Measurements from ENCODE around the gene PIGQ.

PIGQ gene

GRCh38 chr16:568401-569258 is 1.1 kb upstream of the PIGQ start:
- ATAC-seq = no peak
- no peak for TF ChIP-seq TSHZ2 (CRISPR knock-in tag; IDR thresholded peaks at IDR 0.05)
- no peak for TF ChIP-seq ARNTL (CRISPR knock-in tag; IDR thresholded peaks at IDR 0.05; ENCODE audit: borderline replicate concordance, low read depth)
- TF ChIP-seq ESRRG (CRISPR knock-in tag; IDR thresholded peaks at IDR 0.05) = no peak
- no peak for TF ChIP-seq ZFP30 (CRISPR knock-in tag; IDR thresholded peaks at IDR 0.05)
- TF ChIP-seq SNAI2 (CRISPR knock-in tag; IDR thresholded peaks at IDR 0.05) = no peak
- TF ChIP-seq PATZ1 (CRISPR knock-in tag; IDR thresholded peaks at IDR 0.05; ENCODE audit: borderline replicate concordance) = no peak
- TF ChIP-seq OSR1 (CRISPR knock-in tag; IDR thresholded peaks at IDR 0.05) = no peak
- TF ChIP-seq CSRNP3 (CRISPR knock-in tag; IDR thresholded peaks at IDR 0.05) = no peak
- TF ChIP-seq ZFP3 (CRISPR knock-in tag; IDR thresholded peaks at IDR 0.05) = no peak
- TF ChIP-seq CSDC2 (CRISPR knock-in tag; IDR thresholded peaks at IDR 0.05) = no peak
- TF ChIP-seq GLIS3 (CRISPR knock-in tag; IDR thresholded peaks at IDR 0.05) = no peak
- no peak for TF ChIP-seq CREB5 (CRISPR knock-in tag; IDR thresholded peaks at IDR 0.05; ENCODE audit: low read depth)
- no peak for TF ChIP-seq ZNF565 (CRISPR knock-in tag; conservative IDR thresholded peaks at IDR 0.05; ENCODE audit: low read depth)

GRCh38 chr16:572865-573650 is 3.3 kb downstream of the PIGQ start:
- ATAC-seq = no peak
- no peak for TF ChIP-seq BACH2 (CRISPR knock-in tag; IDR thresholded peaks at IDR 0.05; ENCODE audit: borderline replicate concordance)
- TF ChIP-seq OSR1 (CRISPR knock-in tag; IDR thresholded peaks at IDR 0.05) = no peak
- no peak for TF ChIP-seq ZFP30 (CRISPR knock-in tag; IDR thresholded peaks at IDR 0.05)
- TF ChIP-seq TSHZ2 (CRISPR knock-in tag; IDR thresholded peaks at IDR 0.05) = no peak
- no peak for TF ChIP-seq PATZ1 (CRISPR knock-in tag; IDR thresholded peaks at IDR 0.05; ENCODE audit: borderline replicate concordance)
- TF ChIP-seq ZFP3 (CRISPR knock-in tag; IDR thresholded peaks at IDR 0.05) = no peak
- no peak for TF ChIP-seq ZC3H10 (CRISPR knock-in tag; IDR thresholded peaks at IDR 0.05)
- TF ChIP-seq TCF4 (CRISPR knock-in tag; IDR thresholded peaks at IDR 0.05; ENCODE audit: borderline replicate concordance) = no peak
- no peak for TF ChIP-seq ZNF8 (CRISPR knock-in tag; IDR thresholded peaks at IDR 0.05)
- no peak for TF ChIP-seq PPARA (CRISPR knock-in tag; IDR thresholded peaks at IDR 0.05; ENCODE audit: borderline replicate concordance)
- no peak for TF ChIP-seq POU6F1 (CRISPR knock-in tag; IDR thresholded peaks at IDR 0.05; ENCODE audit: borderline replicate concordance, low read depth)
- no peak for TF ChIP-seq SNAI2 (CRISPR knock-in tag; IDR thresholded peaks at IDR 0.05)
- TF ChIP-seq ARNTL (CRISPR knock-in tag; IDR thresholded peaks at IDR 0.05; ENCODE audit: borderline replicate concordance, low read depth) = no peak
- no peak for TF ChIP-seq CSRNP3 (CRISPR knock-in tag; IDR thresholded peaks at IDR 0.05)
